Activated T-helper 17 cell treated with anti-CD3 and anti-CD28 coated beads, Interleukin-2, amount 50 U/mL, for 72 hours (primary cell): ENCODE results near the gene SLC8A2. TPM values are rescaled to one million over a fixed set of nuclear protein-coding genes. Genes with fewer than 3 reads are reported as not detected.
"Not testable (repeated sequence)": the region's sequence is repeated elsewhere in the genome, so short reads cannot be mapped to it uniquely, and the experiment has no call there.

Experiments used
- ATAC-seq: fragments of 150-1000 bp; cut with Tn5 transposase; replicated peaks from 2 replicates; pipeline ENCODE4 v1.10.0; 2021; ENCODE audit warnings: mild to moderate bottlenecking, moderate library complexity
- H3K27ac Mint-ChIP-seq: one replicate; pipeline ENCODE4 v1.8.0; 2022; ENCODE audit warnings: mixed read lengths
- H3K27me3 Mint-ChIP-seq: one replicate; pipeline ENCODE4 v1.8.0; 2022; ENCODE audit warnings: mixed read lengths
- H3K36me3 Mint-ChIP-seq: one replicate; pipeline ENCODE4 v1.8.0; 2022; ENCODE audit warnings: low read depth, mild to moderate bottlenecking, mixed read lengths
- H3K4me1 Mint-ChIP-seq: one replicate; pipeline ENCODE4 v1.8.0; 2022; ENCODE audit warnings: mixed read lengths
- H3K4me3 Mint-ChIP-seq: one replicate; pipeline ENCODE4 v1.8.0; 2022; ENCODE audit warnings: mild to moderate bottlenecking, mixed read lengths
- H3K9me3 Mint-ChIP-seq: one replicate; pipeline ENCODE4 v1.8.0; 2022; ENCODE audit warnings: mixed read lengths
- total RNA-seq, 2 donors: library from RNA; stranded (reverse); gene quantifications; one replicate each; pipeline ENCODE4 v1.2.3, GENCODE V29; 2022

SLC8A2 gene
- total RNA-seq, 2 donors from 2014 or later = 0.06 to 0.50 TPM

DNA sequence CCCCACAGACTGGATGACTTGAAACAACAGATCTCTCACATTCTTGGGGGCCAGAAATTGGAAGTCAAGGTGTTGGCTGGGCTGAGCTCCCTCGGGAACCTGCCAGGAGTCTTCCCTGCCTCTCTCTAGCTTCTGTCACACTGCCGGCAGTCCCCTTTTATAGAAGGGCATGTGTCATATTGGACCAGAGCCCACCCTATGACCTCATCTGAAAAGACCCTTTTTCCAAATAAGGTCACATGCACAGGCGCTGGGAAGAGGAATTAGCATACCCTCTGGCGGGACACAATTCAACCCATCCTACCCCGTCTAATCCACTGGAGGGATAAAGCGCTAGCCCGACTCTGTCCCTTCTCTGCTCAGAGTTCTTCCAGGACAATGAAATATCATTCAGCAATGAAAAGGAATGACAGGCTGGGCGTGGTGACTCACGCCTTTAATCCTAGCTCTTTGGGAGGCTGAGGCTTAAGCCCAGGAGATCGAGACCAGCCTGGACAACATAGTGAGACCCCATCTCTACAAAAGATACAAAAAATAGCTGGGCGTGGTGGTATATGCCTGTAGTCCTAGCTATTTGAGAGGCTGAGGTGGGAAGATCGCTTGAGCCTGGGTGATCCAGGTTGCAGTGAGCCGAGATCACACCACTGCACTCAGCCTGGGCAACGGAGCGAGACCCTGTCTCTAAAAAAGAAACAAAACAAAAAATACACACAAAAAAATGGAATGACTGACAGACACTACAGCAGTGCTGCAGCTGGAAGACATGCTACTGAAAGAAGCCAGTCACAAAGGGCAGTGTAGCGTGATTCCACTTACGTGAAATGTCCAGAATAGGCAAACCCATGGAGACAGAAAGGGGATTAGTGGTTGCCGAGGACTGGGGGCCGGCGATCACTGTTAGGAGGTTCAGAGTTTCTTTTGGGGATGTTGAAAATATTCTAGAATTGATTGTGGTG is 80.9 kb downstream of the SLC8A2 start:
- ATAC-seq = no peak
- H3K4me3 Mint-ChIP-seq = no peak overlapping the region

DNA sequence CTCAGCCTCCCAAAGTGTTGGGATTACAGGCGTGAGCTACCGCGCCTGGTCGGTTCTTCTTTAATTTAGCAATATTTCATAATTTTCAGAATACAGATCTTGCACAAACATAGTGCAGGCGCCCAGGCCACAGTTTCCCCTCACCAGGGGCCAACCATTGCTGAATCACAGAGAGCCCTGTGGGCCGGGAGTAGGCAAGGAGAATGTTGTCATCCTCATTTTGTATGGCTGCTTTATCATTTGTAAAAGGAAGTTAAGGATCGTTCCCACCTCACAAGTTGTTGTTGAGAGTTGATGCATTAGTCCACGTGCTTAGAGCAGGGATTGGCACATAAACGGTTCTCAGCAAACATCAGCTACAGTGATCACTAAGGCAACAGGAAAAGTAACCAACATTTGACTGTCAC is 82.5 kb downstream of the SLC8A2 start:
- no peak overlapping the region for H3K4me3 Mint-ChIP-seq
- H3K9me3 Mint-ChIP-seq = no peaks in the 10 kb centered on the region
- no peaks in the 10 kb centered on the region for H3K4me1 Mint-ChIP-seq
- peaks cover 3% of the 10 kb centered on the region for H3K27me3 Mint-ChIP-seq
- no peak for ATAC-seq
- H3K27ac Mint-ChIP-seq = no peak overlapping the region
- H3K36me3 Mint-ChIP-seq = no peaks in the 10 kb centered on the region

More for the DNA sequence above, 80.9 kb downstream of the SLC8A2 start:
- Mint-ChIP-seq H3K36me3 (no peaks in the 10 kb centered on the region), H3K27me3 (peaks cover 3% of the 10 kb centered on the region), H3K27ac (no peak overlapping the region), H3K4me1 (no peaks in the 10 kb centered on the region), H3K9me3 (no peaks in the 10 kb centered on the region)

DNA sequence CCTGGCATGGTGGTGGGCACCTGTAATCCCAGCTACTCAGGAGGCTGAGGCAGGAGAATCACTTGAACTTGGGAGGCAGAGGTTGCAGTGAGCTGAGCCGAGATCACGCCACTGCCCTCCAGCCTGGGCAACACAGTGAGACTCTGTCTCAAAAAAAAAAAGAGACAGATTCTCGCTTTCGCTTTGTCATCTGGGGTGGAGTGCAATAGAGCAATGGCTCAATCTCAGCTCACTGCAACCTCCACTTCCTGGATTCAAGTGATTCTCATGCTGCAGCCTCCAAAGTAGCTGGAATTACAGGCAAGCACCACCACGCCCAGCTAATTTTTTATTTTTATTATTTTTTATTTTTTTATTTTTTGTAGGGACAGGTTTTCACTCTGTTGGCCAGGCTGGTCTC is 83.0 kb downstream of the SLC8A2 start:
- not testable (repeated sequence) for H3K27me3 Mint-ChIP-seq, H3K4me1 Mint-ChIP-seq

DNA sequence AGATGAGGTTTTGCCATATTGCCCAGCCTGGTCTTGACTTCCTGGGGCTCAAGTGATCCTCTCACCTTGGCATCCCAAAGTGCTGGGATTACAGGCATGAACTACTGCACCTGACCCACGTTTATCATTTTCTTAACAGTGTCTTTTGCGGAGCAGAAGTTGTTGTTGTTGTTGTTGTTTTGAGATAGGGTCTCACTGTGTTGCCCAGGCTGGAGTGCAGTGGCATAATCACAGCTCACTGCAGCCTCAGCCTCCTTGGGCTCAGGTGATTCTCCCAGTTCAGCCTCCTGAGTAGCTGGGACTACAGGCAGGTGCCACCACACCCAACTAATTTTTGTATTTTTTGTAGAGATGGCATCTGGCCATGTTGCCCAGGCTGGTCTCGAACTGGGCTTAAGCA is 84.1 kb downstream of the SLC8A2 start:
- not testable (repeated sequence) for H3K36me3 Mint-ChIP-seq, H3K4me3 Mint-ChIP-seq, H3K4me1 Mint-ChIP-seq, H3K27me3 Mint-ChIP-seq, H3K9me3 Mint-ChIP-seq, H3K27ac Mint-ChIP-seq, ATAC-seq

More for the DNA sequence above, 83.0 kb downstream of the SLC8A2 start:
- not testable (repeated sequence) for H3K9me3 Mint-ChIP-seq, ATAC-seq, H3K27ac Mint-ChIP-seq, H3K36me3 Mint-ChIP-seq, H3K4me3 Mint-ChIP-seq

DNA sequence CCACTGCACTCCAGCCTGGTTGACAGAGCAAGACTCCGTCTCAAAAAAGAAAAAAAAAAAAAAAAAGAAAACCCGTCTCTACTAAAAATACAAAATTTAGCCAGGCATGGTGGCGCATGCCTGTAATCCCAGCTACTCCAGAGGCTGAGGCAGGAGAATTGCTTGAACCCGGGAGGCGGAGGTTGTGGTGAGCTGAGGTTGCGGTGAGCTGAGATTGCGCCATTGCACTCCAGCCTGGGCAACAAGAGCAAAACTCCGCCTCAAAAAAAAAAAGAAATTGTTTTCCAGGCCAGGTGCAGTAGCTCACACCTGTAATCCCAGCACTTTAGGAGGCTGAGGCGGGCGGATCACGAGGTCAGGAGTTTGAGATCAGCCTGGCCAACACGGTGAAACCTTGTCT is 85.1 kb downstream of the SLC8A2 start:
- H3K27ac Mint-ChIP-seq, H3K36me3 Mint-ChIP-seq, ATAC-seq, H3K27me3 Mint-ChIP-seq, H3K4me1 Mint-ChIP-seq, H3K4me3 Mint-ChIP-seq, H3K9me3 Mint-ChIP-seq: not testable (repeated sequence)

DNA sequence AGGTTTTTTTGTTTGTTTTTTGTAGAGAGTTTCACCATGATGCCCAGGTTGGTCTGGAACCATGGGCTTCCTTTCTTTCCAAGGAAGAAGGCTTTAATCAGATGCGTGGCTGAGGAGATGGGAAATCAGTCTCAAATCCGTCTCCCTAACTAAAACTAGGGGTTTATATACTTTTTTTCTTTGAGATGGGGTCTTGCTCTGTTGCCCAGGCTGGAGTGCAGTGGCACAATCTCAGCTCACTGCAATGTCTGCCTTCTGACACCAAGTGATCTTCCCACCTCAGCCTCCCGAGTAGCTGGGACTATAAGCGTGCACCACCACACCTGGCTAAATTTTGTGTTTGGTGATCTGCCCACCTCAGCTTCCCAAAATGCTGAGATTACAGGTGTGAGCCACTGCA is 87.2 kb downstream of the SLC8A2 start:
- not testable (repeated sequence) for H3K27me3 Mint-ChIP-seq, H3K27ac Mint-ChIP-seq, H3K4me1 Mint-ChIP-seq, H3K9me3 Mint-ChIP-seq, ATAC-seq, H3K4me3 Mint-ChIP-seq
- H3K36me3 Mint-ChIP-seq = peaks cover 21% of the 10 kb centered on the region

DNA sequence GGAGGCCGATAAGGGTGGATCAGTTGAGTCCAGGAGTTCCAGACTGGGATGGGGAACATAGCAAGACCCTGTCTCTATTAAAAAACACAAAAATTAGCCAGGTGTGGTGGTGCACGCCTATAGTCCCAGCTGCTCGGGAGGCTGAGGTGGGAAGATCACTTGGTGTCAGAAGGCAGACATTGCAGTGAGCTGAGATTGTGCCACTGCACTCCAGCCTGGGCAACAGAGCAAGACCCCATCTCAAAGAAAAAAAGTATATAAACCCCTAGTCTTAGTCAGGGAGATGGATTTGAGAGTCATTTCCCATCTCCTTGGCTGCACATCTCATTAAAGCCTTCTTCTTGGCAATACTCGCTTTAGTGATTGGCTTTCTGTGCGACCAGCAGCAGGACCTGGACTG is 87.8 kb downstream of the SLC8A2 start:
- not testable (repeated sequence) for H3K27me3 Mint-ChIP-seq, H3K4me3 Mint-ChIP-seq, ATAC-seq, H3K27ac Mint-ChIP-seq, H3K4me1 Mint-ChIP-seq, H3K9me3 Mint-ChIP-seq
- H3K36me3 Mint-ChIP-seq = peaks cover 26% of the 10 kb centered on the region

DNA sequence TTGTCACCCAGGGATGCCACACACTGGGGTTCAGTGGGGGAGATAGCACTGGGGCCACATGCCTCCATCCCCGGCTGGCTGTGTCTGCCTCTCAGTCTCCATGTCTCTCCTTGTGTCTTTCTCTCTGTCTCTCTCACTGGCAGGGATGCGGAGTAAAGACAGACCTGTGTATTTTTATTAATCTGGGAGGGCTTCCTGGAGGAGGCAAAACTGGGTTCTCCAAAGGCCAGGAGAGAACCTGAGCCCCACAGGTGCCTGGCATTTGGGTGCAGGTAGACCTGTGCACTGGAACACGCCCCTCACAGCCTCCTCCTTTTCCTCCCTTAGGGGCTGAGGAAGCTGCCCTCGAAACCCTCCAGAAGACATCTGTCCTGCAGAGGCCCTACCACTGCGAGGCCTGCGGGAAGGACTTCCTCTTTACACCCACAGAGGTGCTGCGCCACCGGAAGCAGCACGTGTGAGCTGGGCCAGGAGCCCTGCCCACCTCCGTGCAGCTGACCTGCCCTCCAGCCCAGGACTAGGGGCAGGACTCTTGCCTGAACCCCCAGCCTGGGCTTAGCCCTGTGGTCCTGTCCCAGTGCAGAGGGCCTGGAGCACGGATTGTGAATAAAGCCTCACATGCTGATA is 89.9 kb downstream of the SLC8A2 start:
- no peak overlapping the region for H3K4me3 Mint-ChIP-seq

DNA sequence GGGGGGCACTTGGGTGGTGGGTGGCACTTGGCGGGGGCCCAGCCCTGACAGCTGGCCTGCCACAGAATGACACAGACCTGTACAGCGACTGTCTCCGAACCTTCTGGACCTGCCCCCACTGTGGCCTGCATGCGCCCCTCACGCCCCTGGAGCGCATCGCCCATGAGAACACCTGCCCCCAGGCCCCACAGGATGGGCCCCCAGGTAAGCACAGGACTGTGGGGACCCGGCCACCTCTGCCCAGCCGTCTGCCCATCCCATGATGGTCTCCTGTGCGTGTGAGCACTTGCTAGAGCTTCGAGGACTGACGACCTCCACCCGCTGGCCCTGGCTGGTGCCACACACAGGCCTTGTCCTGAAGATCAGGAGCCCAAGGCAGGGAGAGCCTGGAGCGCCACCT is 90.6 kb downstream of the SLC8A2 start:
- no peak for ATAC-seq
- peaks cover 6% of the 10 kb centered on the region for H3K4me1 Mint-ChIP-seq
- H3K4me3 Mint-ChIP-seq = no peak overlapping the region
- H3K36me3 Mint-ChIP-seq = peaks cover 45% of the 10 kb centered on the region
- H3K27me3 Mint-ChIP-seq = no peaks in the 10 kb centered on the region
- H3K9me3 Mint-ChIP-seq = no peaks in the 10 kb centered on the region
- peak overlapping the region; percentile 19 for H3K27ac Mint-ChIP-seq

More for the DNA sequence above, 89.9 kb downstream of the SLC8A2 start:
- Mint-ChIP-seq H3K27ac (peak overlapping the region; percentile 19), H3K27me3 (no peaks in the 10 kb centered on the region), H3K4me1 (peaks cover 6% of the 10 kb centered on the region), H3K9me3 (no peaks in the 10 kb centered on the region), H3K36me3 (peaks cover 43% of the 10 kb centered on the region)
- peak; percentile 47 for ATAC-seq

DNA sequence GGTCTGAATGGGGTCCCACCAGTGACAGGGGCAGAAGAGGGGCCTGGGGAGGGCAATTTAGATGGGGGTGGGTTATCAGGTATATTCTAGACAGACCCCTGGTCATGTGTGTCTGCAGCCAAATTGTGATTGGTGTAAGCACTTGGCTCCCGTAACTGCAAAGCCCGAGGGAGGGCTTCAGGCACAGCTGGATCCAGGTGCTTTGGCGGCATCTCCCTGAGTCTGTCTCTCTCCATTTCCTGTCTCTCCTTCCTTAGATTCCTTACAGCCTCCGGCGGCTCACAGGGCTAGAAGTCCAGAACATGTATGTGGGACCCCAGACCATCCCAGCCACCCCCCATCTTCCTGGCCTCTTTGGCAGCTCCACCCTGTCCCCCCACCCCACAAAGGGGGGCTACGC is 91.1 kb downstream of the SLC8A2 start:
- no peaks in the 10 kb centered on the region for H3K27me3 Mint-ChIP-seq
- H3K27ac Mint-ChIP-seq = no peak overlapping the region
- ATAC-seq = no peak
- peaks cover 6% of the 10 kb centered on the region for H3K4me1 Mint-ChIP-seq
- peaks cover 49% of the 10 kb centered on the region for H3K36me3 Mint-ChIP-seq
- H3K9me3 Mint-ChIP-seq = no peaks in the 10 kb centered on the region
- no peak overlapping the region for H3K4me3 Mint-ChIP-seq

DNA sequence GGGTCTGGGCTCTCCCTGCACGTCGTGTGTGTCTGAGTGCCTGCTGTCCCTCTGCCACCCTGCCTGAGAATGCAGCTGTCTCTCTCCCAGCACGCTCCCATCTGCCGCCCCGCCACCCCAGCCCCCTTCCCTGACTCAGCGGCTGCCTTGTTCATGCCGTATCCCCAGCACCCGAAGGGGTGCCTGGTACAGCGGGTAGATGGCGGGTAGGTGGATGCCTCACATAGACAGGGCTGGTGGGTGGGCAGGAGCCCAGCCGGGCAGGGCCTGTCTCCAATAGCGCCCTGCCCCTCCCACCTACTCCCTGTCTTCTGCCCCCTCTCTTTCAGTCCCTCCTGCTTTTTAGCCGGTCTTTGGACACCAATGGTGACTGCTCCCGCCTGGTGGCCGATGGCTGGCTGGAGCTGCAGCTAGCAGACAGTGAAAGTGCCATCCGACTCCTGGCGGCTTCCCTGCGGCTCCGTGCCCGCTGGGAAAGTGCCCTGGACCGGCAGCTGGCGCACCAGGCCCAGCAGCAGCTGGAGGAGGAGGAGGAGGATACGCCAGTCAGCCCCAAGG is 92.2 kb downstream of the SLC8A2 start:
- no peak for ATAC-seq
- H3K36me3 Mint-ChIP-seq = peaks cover 52% of the 10 kb centered on the region
- H3K4me1 Mint-ChIP-seq = peaks cover 6% of the 10 kb centered on the region
- no peaks in the 10 kb centered on the region for H3K9me3 Mint-ChIP-seq
- no peak overlapping the region for H3K27ac Mint-ChIP-seq
- H3K27me3 Mint-ChIP-seq = no peaks in the 10 kb centered on the region
- no peak overlapping the region for H3K4me3 Mint-ChIP-seq

DNA sequence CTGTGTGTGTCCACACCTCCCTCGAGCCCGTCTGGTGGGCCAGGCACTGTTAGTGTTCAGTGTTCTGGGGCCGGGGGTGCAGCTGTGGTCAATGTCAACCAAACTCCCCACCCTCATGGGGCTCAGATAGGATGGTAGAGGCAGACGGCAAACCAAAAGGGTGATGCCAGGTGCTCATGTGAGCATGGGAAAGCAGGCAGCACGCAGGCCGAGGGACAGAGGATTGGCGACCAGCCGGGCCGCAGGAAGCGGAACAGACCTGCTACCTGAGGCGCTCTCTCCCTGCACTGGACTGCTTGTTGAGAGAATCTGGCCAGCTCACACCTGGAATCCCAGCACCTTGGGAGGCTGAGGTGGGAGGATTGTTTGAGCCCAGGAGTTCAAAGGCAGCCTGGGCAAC is 93.4 kb downstream of the SLC8A2 start:
- no peak overlapping the region for H3K4me3 Mint-ChIP-seq
- ATAC-seq = no peak
- H3K4me1 Mint-ChIP-seq = peaks cover 6% of the 10 kb centered on the region
- no peaks in the 10 kb centered on the region for H3K27me3 Mint-ChIP-seq
- no peak overlapping the region for H3K27ac Mint-ChIP-seq
- H3K36me3 Mint-ChIP-seq = peaks cover 64% of the 10 kb centered on the region
- H3K9me3 Mint-ChIP-seq = no peaks in the 10 kb centered on the region
